ENCODE results near the gene SCNM1. TPM values are rescaled to one million over a fixed set of nuclear protein-coding genes. Genes with fewer than 3 reads are reported as not detected.

Gene SCNM1, protein sequence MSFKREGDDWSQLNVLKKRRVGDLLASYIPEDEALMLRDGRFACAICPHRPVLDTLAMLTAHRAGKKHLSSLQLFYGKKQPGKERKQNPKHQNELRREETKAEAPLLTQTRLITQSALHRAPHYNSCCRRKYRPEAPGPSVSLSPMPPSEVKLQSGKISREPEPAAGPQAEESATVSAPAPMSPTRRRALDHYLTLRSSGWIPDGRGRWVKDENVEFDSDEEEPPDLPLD
- total RNA-seq = 10 to 100 TPM; 16.2 to 28.0 TPM

DNA sequence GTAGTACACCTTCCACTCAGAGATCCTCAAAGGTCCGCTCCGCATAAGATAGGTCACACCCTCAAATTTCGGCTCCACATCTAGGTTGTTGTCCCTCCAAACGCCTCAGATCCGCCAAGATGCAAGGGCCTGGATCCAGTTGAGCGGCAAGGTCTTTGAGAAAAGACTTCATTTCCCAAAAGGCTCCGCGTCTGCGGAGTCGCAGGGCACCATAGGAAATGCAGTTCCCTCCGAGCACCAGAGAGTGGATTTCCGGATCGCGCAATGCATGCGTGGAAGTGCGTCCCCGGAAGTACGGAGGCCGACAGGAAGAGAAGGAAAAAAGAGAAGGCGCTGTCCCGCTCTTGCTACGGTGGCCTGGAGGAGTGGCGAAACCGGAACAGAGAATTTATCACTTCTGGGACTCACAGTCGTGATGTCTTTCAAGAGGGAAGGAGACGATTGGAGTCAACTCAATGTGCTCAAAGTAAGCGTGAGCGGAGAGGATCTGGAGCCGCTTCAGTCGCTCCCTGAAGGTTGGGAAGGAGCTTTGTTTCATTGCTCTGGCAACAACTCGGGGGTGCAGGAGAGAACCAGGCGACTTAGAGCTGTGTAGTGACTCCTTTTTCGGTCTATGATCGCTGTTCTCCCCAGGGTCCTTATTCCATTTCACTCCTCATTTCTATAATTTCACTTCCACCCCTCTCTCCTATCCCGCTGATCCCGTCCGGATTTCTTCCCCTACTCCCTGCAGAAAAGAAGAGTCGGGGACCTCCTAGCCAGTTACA is at the start of gene SCNM1, which contains the start of gene LYSMD1:
TSS of gene SCNM1 (plus strand) at position 407 of the 767 bp plus-strand sequence. CDS start at position 416, 9 bp downstream.
TSS of gene LYSMD1 (minus strand) at position 165 of the 767 bp plus-strand sequence. CDS start 644 bp downstream, outside the sequence.
- no peaks in the 10 kb centered on the region for H3K9me3 ChIP-seq
- peak within 1 kb of the TSS; percentile 55 to 74 (median 64) for H3K27ac ChIP-seq
- DNase-seq (peak; percentile 96 to 99 (median 97)), ATAC-seq (peak; percentile 97)
- H3K36me3 ChIP-seq (replicated peaks in 1 of 2; ENCODE audit: insufficient read depth in 1 of 2, low read depth in 2 of 2) = peaks cover under 1 to 3% of the 10 kb centered on the region in 2 donors
- peak within 1 kb of the TSS; percentile 20 to 59 for H3K4me3 ChIP-seq
- H3K27me3 ChIP-seq = no peaks in the 10 kb centered on the region
- TF ChIP-seq, protein P1, sequence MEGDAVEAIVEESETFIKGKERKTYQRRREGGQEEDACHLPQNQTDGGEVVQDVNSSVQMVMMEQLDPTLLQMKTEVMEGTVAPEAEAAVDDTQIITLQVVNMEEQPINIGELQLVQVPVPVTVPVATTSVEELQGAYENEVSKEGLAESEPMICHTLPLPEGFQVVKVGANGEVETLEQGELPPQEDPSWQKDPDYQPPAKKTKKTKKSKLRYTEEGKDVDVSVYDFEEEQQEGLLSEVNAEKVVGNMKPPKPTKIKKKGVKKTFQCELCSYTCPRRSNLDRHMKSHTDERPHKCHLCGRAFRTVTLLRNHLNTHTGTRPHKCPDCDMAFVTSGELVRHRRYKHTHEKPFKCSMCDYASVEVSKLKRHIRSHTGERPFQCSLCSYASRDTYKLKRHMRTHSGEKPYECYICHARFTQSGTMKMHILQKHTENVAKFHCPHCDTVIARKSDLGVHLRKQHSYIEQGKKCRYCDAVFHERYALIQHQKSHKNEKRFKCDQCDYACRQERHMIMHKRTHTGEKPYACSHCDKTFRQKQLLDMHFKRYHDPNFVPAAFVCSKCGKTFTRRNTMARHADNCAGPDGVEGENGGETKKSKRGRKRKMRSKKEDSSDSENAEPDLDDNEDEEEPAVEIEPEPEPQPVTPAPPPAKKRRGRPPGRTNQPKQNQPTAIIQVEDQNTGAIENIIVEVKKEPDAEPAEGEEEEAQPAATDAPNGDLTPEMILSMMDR (IDR thresholded peaks at IDR 0.05) = peak in 4 of 7 experiments; percentile 35 to 59 (median 38)
- TF ChIP-seq POLR2A (IDR thresholded peaks at IDR 0.05) = peak in 2 of 3 donors; percentile 42 to 57
- peaks cover 24% of the 10 kb centered on the region for H3K4me1 ChIP-seq
- intact Hi-C loops (cut with DNase I) = no loop called here
- WGBS, 2 donors = 0 to 1% methylated on average over 35 to 38 of the region's 38 CpGs

DNA sequence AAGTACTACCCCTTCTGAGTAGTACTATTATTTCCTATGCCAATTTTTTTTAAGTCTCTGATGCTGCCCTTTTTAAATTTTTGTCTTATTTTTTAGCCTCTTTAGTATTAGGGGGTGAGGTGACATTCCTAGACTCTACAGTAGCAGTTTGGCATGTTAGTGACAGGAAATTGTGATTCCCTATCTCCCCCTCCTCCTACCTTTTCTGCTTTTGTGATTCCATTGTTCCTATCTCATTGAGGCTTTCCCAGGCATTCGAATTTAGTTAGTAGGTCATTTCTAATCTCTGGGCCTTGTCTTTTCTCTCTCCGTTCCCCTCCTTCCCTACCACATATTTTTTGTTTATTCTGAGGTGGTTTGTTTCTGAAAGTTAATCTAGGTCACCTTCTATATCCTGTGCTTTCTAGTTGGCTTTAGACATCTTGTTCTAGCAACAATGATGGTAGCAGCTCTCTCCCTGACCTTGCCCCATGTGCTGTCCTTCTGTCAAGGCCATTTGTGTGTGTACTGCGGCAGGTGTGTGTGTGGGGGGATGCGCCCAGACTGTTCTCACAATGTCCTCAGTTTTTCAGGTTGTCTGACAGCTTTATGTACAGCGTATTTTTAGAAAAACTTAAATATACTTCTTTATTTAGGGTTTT is 41.1 kb upstream of the SCNM1 start:
- ATAC-seq (no peak), DNase-seq (peak in 2 of 4 donors; percentile 15 to 19)
- intact Hi-C loops (cut with DNase I) = no loop called here
- Histone ChIP-seq H3K36me3 (replicated peaks in 1 of 2; ENCODE audit: insufficient read depth in 1 of 2, low read depth in 2 of 2) (no peaks in the 10 kb centered on the region), H3K27ac (no peak overlapping the region), H3K27me3 (no peaks in the 10 kb centered on the region), H3K4me3 (no peak overlapping the region), H3K4me1 (peaks cover 5% of the 10 kb centered on the region), H3K9me3 (no peaks in the 10 kb centered on the region)
- WGBS, 2 donors = 53 to 59% methylated on average over 5 of the region's 5 CpGs
- no peak for TF ChIP-seq POLR2A (IDR thresholded peaks at IDR 0.05)
- TF ChIP-seq, protein P1 (IDR thresholded peaks at IDR 0.05) = no peak

DNA sequence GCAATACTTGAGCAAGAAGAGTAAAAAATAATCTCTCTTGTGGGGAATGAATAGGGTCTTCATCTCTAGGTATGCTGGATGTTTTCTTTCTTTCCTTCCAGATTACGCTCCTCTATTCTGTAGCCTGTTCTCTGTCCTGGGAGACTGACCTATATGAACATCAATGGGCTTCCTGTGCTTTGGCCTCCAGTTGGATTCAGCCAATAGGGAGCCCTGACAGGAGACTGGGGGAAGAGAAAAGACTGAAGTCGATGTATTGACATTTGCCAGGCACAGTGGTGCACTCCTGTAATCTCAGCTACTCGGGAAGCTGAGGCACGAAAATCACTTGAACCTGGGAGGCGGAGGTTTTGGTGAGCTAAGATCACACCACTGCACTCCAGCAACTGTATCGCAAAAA is 37.1 kb upstream of the SCNM1 start:
- ATAC-seq = no peak
- intact Hi-C loops (cut with DNase I) = no loop called here
- TF ChIP-seq POLR2A (IDR thresholded peaks at IDR 0.05) = no peak
- TF ChIP-seq, protein P1 (IDR thresholded peaks at IDR 0.05) = no peak
- DNase-seq = no peak
- H3K4me3 ChIP-seq = no peak overlapping the region
- peaks cover 21% of the 10 kb centered on the region for H3K4me1 ChIP-seq
- H3K9me3 ChIP-seq = no peaks in the 10 kb centered on the region
- no peaks in the 10 kb centered on the region for H3K36me3 ChIP-seq (replicated peaks in 1 of 2; ENCODE audit: insufficient read depth in 1 of 2, low read depth in 2 of 2)
- peaks cover 0 to 23% of the 10 kb centered on the region in 2 donors for H3K27me3 ChIP-seq
- H3K27ac ChIP-seq = no peak overlapping the region
- 79 to 85% methylated on average over 6 of the region's 6 CpGs for WGBS, 2 donors

DNA sequence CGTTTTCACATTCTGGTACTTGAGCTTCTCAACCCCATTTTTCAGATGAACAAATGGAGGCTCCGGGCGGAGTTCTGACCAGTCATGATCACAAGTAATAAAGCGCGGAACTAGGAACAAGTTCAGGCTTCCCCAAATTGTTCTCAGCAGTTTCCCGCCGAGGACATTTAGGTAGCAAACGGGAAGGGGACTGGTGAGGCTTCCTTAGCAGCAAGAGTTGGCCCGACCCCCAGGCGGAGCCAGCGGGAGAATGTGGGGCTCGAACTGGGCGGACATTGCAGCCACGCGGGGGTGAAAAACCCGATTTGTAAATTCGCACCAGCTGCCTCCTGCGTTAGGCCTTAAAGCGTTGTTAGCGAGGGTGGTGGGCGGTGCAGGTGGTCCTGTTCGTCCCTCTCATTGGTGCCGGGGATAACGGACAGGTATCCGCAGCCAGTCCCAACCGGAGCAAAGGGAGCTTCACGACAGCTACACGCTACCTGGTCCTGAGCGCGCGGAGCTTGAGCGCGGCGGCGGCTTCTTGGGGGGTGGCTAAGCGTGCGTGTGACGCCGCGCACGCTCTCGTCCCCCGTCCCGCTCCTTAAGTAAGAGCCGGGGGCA is 34.9 kb upstream of the SCNM1 start:
- no peaks in the 10 kb centered on the region for H3K36me3 ChIP-seq (replicated peaks in 1 of 2; ENCODE audit: insufficient read depth in 1 of 2, low read depth in 2 of 2)
- peaks cover 17% of the 10 kb centered on the region for H3K4me1 ChIP-seq
- DNase-seq (peak; percentile 66 to 82 (median 74)), ATAC-seq (peak; percentile 90)
- H3K27ac ChIP-seq = no peak overlapping the region
- intact Hi-C loops (cut with DNase I) = no loop called here
- no peak for TF ChIP-seq POLR2A (IDR thresholded peaks at IDR 0.05)
- TF ChIP-seq, protein P1 (IDR thresholded peaks at IDR 0.05) = no peak
- WGBS, 2 donors = 14 to 42% methylated on average over 19 to 45 of the region's 45 CpGs
- H3K27me3 ChIP-seq = peaks cover 0 to 23% of the 10 kb centered on the region in 2 donors
- no peak overlapping the region for H3K4me3 ChIP-seq
- H3K9me3 ChIP-seq = no peaks in the 10 kb centered on the region

All from body of pancreas (tissue), 4 donors.